NCI-H748 (cell line): ENCODE data around the gene KCNH3.
"Not testable (repeated sequence)": the region's sequence is repeated elsewhere in the genome, so short reads cannot be mapped to it uniquely, and the experiment has no call there.

ENCODE experiments used
- DNase-seq: peaks from one replicate; lab custom pipeline; 2025; ENCODE audit not compliant: unreplicated experiment; lab: John Stamatoyannopoulos, UW

Gene KCNH3

GRCh38 chr12:49525942-49526341 is 12.9 kb upstream of the KCNH3 start:
- DNase-seq: no peak

- DNase-seq: no peak
Observed at GRCh38 chr12:49527361-49528130, 11.3 kb upstream of the KCNH3 start.

DNA sequence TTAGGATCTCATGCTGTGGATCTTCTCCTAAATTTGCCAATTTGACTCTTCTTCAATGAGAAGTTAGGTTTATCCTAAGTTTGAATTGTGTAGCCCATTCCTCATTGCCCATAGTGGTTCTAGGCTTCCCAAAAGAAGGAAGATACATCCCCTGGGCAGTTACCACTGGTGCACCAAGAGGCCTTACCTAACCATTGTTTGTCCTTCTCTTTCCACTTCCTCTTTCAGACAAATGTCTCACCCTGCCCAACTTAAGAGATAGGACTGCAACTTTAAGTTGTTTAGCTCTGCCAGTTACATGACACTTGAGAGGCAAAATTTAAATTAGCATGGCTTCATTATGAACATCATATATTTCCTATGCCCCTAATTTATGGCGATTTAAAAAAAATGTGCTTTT is 9.4 kb upstream of the KCNH3 start:
- no peak for DNase-seq

GRCh38 chr12:49531745-49532144 is 7.1 kb upstream of the KCNH3 start:
- DNase-seq: no peak

DNA sequence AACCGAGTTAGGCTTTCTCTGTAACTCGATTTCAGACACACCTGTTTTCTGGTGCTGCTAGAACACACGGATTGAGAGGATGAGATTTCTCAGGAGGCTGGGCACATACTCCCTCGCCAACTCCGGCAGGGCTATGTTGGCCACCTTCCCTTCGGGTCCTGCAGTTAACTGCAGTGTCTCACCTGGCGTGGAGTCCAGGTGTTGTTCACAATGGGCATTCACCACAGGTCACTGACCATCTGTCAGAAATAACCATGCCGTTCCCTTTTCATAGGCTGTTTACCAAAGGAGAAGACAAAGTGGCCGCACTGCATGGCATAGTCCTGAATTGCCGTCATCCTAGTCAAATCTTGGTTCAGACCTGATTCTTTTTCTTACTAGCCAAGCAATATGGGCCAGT is 5.5 kb upstream of the KCNH3 start:
- peak; percentile 84 for DNase-seq

DNA sequence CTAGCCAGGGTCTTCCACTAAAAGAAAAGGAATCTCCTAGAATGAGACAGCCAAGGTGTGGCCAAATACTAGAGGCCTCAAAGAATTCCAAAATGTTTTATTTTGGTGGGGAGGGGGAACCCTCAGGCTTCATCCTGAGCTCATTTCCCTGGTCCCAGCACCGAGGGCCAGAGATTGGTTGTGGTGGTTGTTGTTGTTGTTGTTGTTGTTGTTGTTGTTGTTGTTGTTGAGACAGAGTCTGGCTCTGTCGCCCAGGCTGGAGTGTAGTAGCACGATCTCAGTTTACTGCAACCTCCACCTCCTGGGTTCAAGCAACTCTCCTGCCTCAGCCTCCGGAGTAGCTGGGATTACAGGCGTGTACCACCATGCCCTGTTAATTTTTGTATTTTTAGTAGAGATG is 4.7 kb upstream of the KCNH3 start:
- not testable (repeated sequence) for DNase-seq

DNA sequence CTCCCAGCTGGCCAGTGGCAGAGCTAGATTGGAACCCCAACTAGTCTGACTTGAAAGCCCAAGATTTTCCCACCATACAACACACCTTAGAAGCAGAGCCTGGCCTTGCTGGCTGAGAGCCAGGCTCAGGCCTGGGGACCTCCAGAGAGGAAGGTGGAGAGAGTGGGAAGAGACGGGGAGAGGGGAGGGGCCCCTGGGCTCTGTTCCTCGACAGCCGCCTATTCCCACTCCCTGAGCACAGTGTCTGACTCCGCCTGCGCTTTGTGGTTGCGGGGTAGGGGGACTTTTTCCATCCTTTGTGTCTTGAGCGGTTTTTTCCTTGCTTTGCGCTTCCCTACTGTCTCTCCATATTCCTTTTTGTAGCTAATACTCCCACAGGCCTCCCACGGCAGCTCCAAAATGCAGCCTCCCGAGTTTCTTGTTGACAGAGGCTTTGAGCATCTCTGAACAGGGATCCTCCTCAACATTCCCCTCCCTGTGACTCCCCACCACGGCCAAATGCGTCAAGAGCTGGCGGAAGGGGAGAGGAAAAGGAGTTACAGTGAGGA is 4.0 kb upstream of the KCNH3 start:
- DNase-seq: peak; percentile 14

DNA sequence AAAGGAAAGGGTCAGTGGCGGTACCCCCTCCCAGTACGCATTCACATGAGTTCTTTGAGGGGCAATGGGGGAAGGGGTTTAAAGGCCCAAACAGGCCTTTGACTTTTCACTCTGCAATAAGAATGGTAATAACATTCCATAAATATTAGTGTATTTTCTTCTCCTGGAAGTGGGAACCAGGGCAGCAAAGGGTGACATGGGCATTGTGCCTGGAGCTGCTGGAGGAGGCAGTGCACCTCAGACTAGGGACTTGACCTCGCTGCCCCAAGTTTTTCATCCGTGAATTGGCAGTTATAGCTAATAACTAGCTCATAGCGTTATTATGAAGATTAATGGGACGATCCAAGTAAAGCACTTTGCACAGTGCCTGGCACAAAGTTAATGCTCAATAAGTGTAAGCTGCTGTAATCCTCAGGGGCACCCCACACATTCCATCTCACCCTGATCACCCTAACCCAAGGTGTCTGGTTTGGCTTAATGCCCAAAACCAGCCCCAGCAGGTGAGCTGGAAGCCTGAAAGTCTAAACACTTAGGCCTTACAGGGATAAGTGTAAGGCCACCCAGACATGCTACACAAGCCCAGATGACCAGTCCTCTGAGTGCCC is 2.8 kb upstream of the KCNH3 start:
- DNase-seq: no peak

- no peak for DNase-seq
Observed at GRCh38 chr12:49536526-49537071, 2.2 kb upstream of the KCNH3 start.

GRCh38 chr12:49537231-49537751 is 1.5 kb upstream of the KCNH3 start:
- no peak for DNase-seq

GRCh38 chr12:49537752-49538509 is 899 bp upstream of the KCNH3 start:
- DNase-seq: peak; percentile 64

DNA sequence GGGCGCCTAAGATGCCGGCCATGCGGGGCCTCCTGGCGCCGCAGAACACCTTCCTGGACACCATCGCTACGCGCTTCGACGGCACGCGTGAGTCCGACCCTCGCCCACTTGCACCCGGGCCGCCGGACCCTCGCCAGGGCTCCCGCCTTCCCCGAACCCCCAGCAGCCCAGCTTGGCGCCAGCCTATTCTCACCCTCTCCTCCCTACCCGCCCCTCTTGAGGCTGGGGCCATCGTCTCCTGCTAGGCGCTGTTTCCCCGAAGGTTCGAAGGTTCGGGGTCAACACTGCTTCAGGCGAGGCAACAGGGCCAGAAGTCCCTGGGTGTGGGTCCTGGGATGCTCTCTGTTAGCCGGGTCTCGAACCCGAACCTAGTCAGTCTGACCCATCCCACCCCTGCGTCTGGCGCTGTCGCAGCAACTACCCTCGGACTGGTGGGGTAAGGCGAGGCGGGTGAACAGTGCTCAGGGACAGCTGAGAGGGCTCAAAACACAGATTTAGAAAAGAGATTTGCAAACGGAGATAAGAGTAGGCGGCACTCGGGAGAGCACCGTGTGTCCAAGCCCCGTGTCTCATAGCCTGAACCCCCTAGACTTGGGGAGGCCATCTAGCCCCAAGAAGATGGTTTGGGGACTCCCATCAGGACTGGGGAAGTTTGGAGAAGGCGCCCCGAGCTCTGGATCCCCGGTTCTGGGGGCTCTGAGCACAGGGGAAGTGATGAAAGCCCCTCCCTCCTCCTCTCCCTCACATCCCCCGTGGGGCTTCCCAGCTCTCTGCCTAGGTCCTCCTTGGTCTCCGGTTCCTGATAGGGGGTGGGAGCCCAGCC is 787 bp downstream of the KCNH3 start:
- peak; percentile 45 for DNase-seq

- DNase-seq: peak; percentile 58
Observed at GRCh38 chr12:49540229-49541139, 1.7 kb downstream of the KCNH3 start.

DNA sequence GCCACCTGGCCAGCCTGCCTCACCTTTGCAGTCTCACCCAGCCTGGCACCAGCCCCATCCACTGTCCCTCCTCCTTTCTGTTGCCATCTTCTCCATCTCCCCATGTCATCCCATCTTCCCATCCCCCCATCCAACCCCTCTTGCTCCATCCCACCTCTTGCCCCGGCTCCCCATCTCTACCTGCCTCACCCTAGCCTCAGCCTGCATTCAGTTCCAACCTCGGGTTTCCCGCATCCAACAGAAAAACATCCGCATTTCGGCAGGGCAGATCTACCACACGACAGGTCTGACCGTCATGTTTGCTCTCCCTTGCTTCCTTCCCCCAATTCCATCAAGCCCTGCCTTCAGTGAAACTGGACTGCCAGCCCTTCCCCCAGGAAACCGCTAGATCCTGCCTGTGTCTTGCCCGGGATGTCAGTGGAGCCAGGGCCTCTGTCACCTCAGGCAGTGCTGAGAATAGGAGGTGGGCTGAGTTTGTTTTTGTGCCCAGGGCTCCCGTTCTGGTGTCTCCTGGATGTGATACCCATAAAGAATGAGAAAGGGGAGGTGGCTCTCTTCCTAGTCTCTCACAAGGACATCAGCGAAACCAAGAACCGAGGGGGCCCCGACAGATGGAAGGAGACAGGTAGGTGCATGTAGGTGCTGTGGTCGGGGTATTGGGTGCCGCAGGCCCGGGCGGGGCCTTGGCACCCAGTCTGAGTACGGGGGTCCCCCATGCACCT is 2.5 kb downstream of the KCNH3 start:
- DNase-seq: peak; percentile 10

DNA sequence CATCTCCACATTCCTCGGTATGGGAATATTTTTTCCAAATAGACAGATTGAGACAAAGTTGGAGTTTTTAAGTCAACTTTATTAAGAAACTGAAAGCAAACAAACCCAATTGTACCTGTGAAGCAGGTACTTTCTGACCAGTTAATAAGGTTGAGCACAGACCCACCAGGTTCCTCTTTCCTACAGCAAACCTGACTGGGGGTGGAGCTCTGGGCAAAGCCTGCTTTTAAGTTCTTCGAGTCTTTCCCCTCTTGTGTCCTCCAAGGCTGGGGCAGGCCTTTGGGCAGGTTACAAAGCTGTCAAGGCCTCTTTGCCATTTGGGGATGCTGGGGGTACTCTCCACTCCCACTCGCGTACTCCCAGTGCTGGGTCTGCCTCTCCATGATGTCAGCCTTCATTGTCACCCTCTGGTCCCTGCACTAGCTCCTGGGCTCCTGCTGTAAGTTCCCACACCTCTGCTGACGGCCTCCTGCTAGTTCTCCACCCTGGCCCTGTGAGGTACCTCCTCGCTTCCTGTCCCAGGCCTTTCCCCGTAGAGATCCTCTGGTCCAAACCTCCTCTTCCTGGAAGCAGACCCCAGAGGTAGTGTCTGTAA is 3.2 kb downstream of the KCNH3 start:
- DNase-seq: no peak

GRCh38 chr12:49542592-49543160 is 3.8 kb downstream of the KCNH3 start:
- no peak for DNase-seq

GRCh38 chr12:49543221-49543913 is 4.5 kb downstream of the KCNH3 start:
- DNase-seq: no peak
